ENCODE results near the gene INPP5A. TPM values are rescaled to one million over a fixed set of nuclear protein-coding genes. Genes with fewer than 3 reads are reported as not detected.

The INPP5A gene
- total RNA-seq, 1 experiment from 2014 or later: 12.3 TPM

- no peak overlapping the region for H3K9ac ChIP-seq (ENCODE audit: low read length)
- no peaks in the 10 kb centered on the region for H3K79me2 ChIP-seq (ENCODE audit: insufficient read depth, low read length)
- no peak overlapping the region for H2AFZ ChIP-seq (ENCODE audit: low read depth, low read length, poor library complexity, severe bottlenecking)
- no peaks in the 10 kb centered on the region for H3K27me3 ChIP-seq (ENCODE audit: insufficient read depth, low read length)
- H3K4me2 ChIP-seq (ENCODE audit: low read length): no peak overlapping the region
- H3K27ac ChIP-seq (ENCODE audit: low read depth, low read length): no peak overlapping the region
- no peak overlapping the region for H3K4me3 ChIP-seq (replicated peaks in 1 of 2; ENCODE audit: low read depth in 1 of 2, low read length in 2 of 2)
- ChIA-PET CTCF (no interaction called here), RAD21 (ENCODE audit: low non-redundant PET in 1 of 2, low total read pairs in 2 of 2, uncharacterized antibody in 2 of 2, unreplicated experiment in 2 of 2) (no interaction called here), POLR2A (no interaction called here)
- no peak for ATAC-seq
- no peaks in the 10 kb centered on the region for H4K20me1 ChIP-seq (ENCODE audit: insufficient read depth)
- H3K9me3 ChIP-seq (ENCODE audit: control insufficient read depth in 1 of 2, insufficient read depth in 1 of 2, low read depth in 1 of 2, low read length in 2 of 2): no peaks in the 10 kb centered on the region
- no TSS peak for BruUV-seq (replicated peaks)
- DNase-seq (ENCODE audit: low read depth, low spot score): no peak
- no peaks in the 10 kb centered on the region for H3K9me2 ChIP-seq (ENCODE audit: insufficient read depth)
- H3K4me1 ChIP-seq (ENCODE audit: control insufficient read depth in 1 of 2, insufficient read depth in 2 of 2, low read length in 2 of 2): no peaks in the 10 kb centered on the region
- H3K36me3 ChIP-seq (ENCODE audit: control insufficient read depth in 1 of 2, insufficient read depth in 2 of 2, low read length in 2 of 2): no peaks in the 10 kb centered on the region
- TF ChIP-seq TCF7L2 (IDR thresholded peaks at IDR 0.05; ENCODE audit: borderline replicate concordance, extremely low read depth, insufficient read depth, insufficient read length) (no peak), ZNF274 (IDR thresholded peaks at IDR 0.05; ENCODE audit: low read depth, low read length) (no peak), ZFX (IDR thresholded peaks at IDR 0.05) (no peak), CEBPB (IDR thresholded peaks at IDR 0.05; ENCODE audit: low read depth) (no peak), EZH2phosphoT487 (IDR thresholded peaks at IDR 0.05; ENCODE audit: borderline replicate concordance) (no peak), ZBTB33 (IDR thresholded peaks at IDR 0.05; ENCODE audit: extremely low read depth, insufficient replicate concordance, low read length) (no peak), ATF3 (IDR thresholded peaks at IDR 0.05) (no peak), ELF1 (IDR thresholded peaks at IDR 0.05; ENCODE audit: borderline replicate concordance, low read depth) (no peak), EGR1 (IDR thresholded peaks at IDR 0.05; ENCODE audit: low read depth) (no peak), YY1 (IDR thresholded peaks at IDR 0.05; ENCODE audit: extremely low read depth, insufficient replicate concordance, low read depth, low read length) (no peak), SP1 (IDR thresholded peaks at IDR 0.05; ENCODE audit: low read depth) (no peak)
- TF ChIP-seq, protein P1, sequence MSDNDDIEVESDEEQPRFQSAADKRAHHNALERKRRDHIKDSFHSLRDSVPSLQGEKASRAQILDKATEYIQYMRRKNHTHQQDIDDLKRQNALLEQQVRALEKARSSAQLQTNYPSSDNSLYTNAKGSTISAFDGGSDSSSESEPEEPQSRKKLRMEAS (IDR thresholded peaks at IDR 0.05): no peak
- TF ChIP-seq, protein P2, sequence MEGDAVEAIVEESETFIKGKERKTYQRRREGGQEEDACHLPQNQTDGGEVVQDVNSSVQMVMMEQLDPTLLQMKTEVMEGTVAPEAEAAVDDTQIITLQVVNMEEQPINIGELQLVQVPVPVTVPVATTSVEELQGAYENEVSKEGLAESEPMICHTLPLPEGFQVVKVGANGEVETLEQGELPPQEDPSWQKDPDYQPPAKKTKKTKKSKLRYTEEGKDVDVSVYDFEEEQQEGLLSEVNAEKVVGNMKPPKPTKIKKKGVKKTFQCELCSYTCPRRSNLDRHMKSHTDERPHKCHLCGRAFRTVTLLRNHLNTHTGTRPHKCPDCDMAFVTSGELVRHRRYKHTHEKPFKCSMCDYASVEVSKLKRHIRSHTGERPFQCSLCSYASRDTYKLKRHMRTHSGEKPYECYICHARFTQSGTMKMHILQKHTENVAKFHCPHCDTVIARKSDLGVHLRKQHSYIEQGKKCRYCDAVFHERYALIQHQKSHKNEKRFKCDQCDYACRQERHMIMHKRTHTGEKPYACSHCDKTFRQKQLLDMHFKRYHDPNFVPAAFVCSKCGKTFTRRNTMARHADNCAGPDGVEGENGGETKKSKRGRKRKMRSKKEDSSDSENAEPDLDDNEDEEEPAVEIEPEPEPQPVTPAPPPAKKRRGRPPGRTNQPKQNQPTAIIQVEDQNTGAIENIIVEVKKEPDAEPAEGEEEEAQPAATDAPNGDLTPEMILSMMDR (IDR thresholded peaks at IDR 0.05 in 2 of 3, conservative IDR thresholded peaks at IDR 0.05 in 1 of 3; ENCODE audit: borderline replicate concordance in 1 of 3, insufficient read depth in 1 of 3, low read depth in 2 of 3, low read length in 2 of 3): no peak
- intact Hi-C loops (cut with micrococcal nuclease): no loop called here
These were observed 204.7 kb downstream of the INPP5A start for GRCh38 chr10:132742167-132742836.
